GDM1 (cell line): ENCODE results near the gene CHP1.
A peak's percentile ranks its signal among the peaks of the same experiment; 100 is the strongest.
"Not testable (repeated sequence)": the region's sequence is repeated elsewhere in the genome, so short reads cannot be mapped to it uniquely, and the experiment has no call there.

Experiments used
- DNase-seq: peaks from one replicate; lab custom pipeline; 2025; lab: John Stamatoyannopoulos, UW

Gene CHP1

DNA sequence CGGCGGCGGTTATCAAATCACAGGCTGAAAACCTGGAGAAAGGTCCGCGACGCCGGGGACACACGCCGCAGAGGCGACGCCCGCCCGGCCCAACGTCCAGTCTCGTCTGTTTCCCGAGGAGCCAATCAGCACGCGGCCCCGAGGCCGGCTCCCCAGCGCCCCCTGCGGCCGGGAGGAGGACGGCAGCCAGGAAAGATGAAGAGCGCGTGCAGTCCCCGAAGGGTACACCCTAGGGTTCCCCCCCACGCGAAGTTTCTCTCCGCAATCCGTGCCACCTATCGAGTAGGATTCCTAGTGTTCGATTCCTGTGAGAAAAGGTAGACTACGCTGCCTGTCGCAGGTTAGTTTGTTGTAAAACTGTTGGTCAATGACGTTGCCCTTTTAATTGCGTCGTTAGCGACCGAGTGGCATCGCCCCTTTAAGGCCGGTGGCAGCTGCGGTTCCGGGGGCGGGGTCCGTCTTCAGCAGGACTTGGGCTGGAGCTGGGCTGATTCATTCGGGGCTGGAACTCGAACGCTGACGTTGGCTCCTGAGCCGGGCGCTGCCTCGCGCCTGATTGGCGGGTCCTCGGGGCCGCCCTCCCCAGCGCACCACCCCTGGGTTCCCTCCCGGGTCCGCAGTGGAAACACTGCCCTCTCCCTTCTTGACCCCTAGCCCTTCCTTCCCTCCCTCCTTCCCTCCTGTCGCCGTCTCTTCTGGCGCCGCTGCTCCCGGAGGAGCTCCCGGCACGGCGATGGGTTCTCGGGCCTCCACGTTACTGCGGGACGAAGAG is at the start of gene CHP1, which contains the start of gene EXD1:
Gene CHP1, plus strand, starts transcription at position 619 of the 772 bp plus-strand sequence. Its CDS starts 115 bp downstream, at position 734.
Gene EXD1, minus strand, starts transcription at position 108 of the 772 bp plus-strand sequence. CDS start 4,182 bp downstream, outside the sequence.
- DNase-seq: peak; percentile 96

DNA sequence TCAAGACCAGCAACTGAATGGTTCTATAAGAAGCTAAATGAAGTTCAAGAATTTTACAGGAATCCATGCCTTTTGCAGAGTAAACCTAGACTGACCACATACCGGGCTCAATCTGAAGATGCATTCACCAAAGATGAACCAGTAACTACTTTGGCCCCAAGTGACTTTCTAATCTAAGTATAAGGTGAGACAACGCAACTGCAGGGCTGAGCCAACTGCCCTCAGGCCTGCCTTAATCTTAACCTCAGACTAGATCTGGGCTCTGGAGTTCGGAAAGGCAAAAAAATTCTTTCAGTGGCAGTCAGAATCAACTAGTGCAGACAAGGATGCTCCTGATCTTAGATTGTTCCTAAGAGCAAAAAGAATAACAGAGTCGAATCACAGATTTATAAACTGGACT is 48.8 kb upstream of the CHP1 start:
- no peak for DNase-seq

DNA sequence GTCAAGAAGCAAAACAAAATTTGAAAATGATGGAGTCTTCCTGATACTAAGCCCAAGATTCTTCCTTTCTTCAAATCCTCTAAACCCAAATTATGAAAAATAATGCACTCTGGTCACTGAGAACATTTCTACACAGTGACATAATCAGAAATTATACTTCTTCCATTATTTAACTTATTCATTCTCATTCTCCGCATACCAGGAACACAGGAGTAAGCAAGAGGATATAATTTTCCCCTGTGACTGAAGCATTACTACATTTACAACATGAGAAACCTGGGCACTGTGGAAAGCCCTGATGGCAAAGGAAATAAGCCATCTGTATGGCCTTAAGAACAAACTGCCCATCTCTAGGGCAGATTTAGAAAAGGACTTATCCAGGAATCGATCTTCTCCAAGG is 47.5 kb upstream of the CHP1 start:
- no peak for DNase-seq

GRCh38 chr15:41194444-41194843 is 36.6 kb upstream of the CHP1 start:
- no peak for DNase-seq

- no peak for DNase-seq
Measured at GRCh38 chr15:41199470-41199869, 31.6 kb upstream of the CHP1 start.

DNA sequence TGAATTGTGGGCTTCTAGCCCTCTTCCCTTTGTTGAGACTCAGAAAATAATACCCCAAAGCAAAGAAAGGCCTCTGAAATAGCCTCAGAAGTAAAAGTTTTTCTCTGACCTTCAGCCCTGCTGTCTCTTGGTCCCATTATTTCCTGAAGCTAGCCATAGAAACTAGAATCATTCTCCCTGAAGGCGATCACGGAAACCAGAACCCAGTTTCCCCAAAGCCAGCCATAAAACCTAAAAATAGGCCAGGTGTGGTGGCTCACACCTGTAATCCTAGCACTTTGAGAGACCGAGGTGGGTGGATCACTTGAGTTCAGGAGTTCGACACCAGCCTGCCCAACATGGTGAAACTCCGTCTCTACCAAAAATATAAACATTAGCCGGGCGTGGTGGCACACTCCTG is 27.7 kb upstream of the CHP1 start:
- no peak for DNase-seq

GRCh38 chr15:41205315-41205714 is 25.8 kb upstream of the CHP1 start:
- no peak for DNase-seq

GRCh38 chr15:41207687-41208448 is 23.2 kb upstream of the CHP1 start:
- no peak for DNase-seq

DNA sequence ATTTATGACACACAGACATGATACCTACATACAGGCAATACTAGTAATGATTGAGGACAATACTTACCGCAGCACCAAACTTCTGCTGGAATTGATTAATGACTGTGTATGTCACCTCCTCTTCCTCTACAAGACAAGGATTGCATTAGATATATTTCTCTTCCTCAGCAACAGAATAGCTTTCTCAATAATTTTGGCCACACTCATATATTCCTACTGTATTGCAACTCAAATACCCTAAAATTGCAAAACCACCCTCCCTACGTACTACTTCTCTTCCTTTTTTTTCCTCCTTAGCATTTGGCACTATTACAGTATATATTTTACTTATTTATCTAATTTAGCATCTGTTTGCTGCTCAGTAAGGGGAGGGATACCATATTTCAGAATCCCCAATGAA is 15.4 kb upstream of the CHP1 start:
- no peak for DNase-seq

GRCh38 chr15:41218851-41219250 is 12.2 kb upstream of the CHP1 start:
- no peak for DNase-seq

GRCh38 chr15:41219381-41219780 is 11.7 kb upstream of the CHP1 start:
- DNase-seq: no peak

GRCh38 chr15:41230345-41230649 is 771 bp upstream of the CHP1 start:
- DNase-seq: no peak

- no peak for DNase-seq
Measured at GRCh38 chr15:41231422-41232226, 556 bp downstream of the CHP1 start.

DNA sequence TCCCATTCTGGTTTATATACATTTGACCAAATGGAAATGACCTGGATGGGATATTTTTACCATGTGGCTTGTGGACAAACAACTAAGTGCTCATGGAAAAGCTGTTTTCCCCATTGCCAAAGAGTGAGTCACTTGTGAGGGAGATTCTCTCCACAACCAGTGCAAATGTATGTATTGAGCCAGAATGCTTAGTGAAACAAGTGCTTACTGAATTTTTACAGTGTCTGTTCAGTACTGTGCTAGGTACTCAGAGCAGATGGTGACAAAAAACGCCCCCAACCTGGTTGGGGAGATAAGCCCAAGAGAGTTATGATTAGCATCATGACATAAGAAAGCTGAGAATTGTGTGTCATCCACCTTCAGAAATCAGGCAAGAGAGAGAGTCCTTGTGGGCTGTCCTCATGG is 2.3 kb downstream of the CHP1 start:
- DNase-seq: no peak

DNA sequence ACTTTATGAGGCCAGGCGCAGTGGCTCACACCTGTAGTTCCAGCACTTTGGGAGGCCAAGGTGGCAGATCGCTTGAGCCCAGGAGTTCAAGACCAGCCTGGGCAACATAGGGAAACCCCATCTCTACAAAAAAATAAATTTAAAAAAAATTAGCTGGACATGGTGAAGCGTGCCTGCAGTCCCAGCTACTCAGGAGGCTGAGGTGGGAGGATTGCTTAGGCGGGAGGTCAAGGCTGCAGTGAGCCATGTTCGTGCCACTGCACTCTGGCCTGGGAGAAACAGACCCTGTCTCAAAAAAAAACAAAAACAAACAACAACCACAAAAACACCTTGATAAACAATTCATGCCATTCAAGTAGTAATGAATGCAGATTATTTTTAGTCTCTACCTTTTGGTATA is 4.2 kb downstream of the CHP1 start:
- DNase-seq: not testable (repeated sequence)

- no peak for DNase-seq
Measured at GRCh38 chr15:41235929-41236328, 4.9 kb downstream of the CHP1 start.

- DNase-seq: no peak
Measured at GRCh38 chr15:41238100-41238499, 7.0 kb downstream of the CHP1 start.

- no peak for DNase-seq
Measured at GRCh38 chr15:41241221-41241964, 10.3 kb downstream of the CHP1 start.

GRCh38 chr15:41250745-41251144 is 19.7 kb downstream of the CHP1 start:
- not testable (repeated sequence) for DNase-seq

DNA sequence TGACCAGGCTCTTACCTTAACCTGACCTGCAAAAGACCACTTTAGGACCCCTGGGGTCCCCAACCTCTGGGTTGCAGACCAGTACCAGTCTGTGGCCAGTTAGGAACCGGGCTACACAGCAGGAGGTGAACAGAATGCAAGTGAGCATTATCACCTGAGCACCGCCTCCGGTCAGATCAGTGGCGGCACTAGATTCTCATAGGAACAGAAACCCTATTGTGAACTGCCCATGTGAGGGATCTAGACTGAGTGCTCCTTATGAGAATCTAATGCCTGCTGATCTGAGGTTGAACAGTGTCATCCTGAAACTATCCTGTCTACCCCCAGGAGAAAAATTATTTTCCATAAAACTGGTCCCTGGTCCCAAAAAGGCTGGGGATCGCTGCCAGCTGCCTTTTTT is 20.3 kb downstream of the CHP1 start:
- DNase-seq: no peak

GRCh38 chr15:41254560-41254959 is 23.5 kb downstream of the CHP1 start:
- no peak for DNase-seq

DNA sequence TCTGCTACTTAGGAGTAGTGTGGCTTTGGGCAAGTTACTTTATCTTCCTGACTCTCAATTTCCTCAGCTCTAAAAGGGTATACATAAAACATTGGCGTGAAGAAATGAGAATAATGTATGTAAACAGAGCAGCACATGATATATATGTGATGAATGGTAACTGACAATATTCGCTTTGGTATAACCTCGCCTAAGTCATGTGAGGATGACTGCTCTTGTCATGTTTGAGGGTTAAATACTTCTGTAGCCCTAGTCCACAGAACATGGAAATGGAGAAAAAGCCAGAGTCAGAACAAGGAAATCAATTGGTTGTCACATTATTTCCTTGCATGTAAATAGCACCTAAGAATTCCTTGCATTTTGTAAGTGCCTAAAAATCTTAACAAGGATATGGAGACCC is 25.0 kb downstream of the CHP1 start:
- no peak for DNase-seq
